A549 (cell line): ENCODE measurements around the gene DNAJB1. TPM values are rescaled to one million over a fixed set of nuclear protein-coding genes. Genes with fewer than 3 reads are reported as not detected.
"Not testable (repeated sequence)": the region's sequence is repeated elsewhere in the genome, so short reads cannot be mapped to it uniquely, and the experiment has no call there.

ENCODE experiments used
- ATAC-seq, 2 experiments: fragments of 200-7000 bp in 1 of 2; fragments of >200 bp in 1 of 2; cut with Nextera tagmentation in 1 of 2; cut with Tn5 transposase in 1 of 2; 3 replicates each; pipeline versions ENCODE4 v1.8.0 to v1.9.1; 2018 to 2020; ENCODE audit warnings: mild to moderate bottlenecking in 1 of 2, moderate library complexity in 1 of 2
- CTCF ChIA-PET: fragments of 300-600 bp; sonication (Branson Sonifier 250); formaldehyde crosslinking; extraction: SDS; loops from one replicate; lab custom pipeline; 2021; ENCODE audit warnings: antibody characterized with exemption, inconsistent platforms; lab: Yijun Ruan, JAX
- POLR2A ChIA-PET: fragments of 350-600 bp; formaldehyde crosslinking; extraction: SDS; loops from one replicate; lab custom pipeline; 2021; ENCODE audit warnings: antibody characterized with exemption, inconsistent platforms; lab: Yijun Ruan, JAX
- DNase-seq, 2 experiments: peaks; one replicate each; pipeline versions ENCODE4 v3.0.0 to v3.0.0-alpha.2; 2011 to 2016; ENCODE audit warnings: low read depth in 1 of 2, low spot score in 1 of 2
- FAIRE-seq: peaks from 2 replicates; lab custom pipeline; 2011; peaks lifted over from hg19 to GRCh38; lab: Jason Lieb, UNC
- H3K27ac ChIP-seq, 2 experiments: fragments of >200 bp; sonication (Bioruptor Twin); formaldehyde crosslinking; 3 replicates each; pipeline ENCODE4 v1.5.1; 2016 to 2017
- H3K4me1 ChIP-seq: fragments of >200 bp; sonication (Bioruptor Twin); formaldehyde crosslinking; 3 replicates; pipeline ENCODE4 v1.6.1; 2016
- H3K4me2 ChIP-seq: fragments of >200 bp; sonication (Bioruptor Twin); formaldehyde crosslinking; 3 replicates; pipeline ENCODE4 v1.6.1; 2016
- H3K4me3 ChIP-seq: fragments of >200 bp; sonication (Bioruptor Twin); formaldehyde crosslinking; 3 replicates; pipeline ENCODE4 v1.5.1; 2016
- H3K9me3 ChIP-seq: fragments of >200 bp; sonication (Bioruptor Twin); formaldehyde crosslinking; 3 replicates; pipeline ENCODE4 v1.6.1; 2016
- CTCF ChIP-seq: fragments of >200 bp; sonication (Bioruptor Twin); formaldehyde crosslinking; IDR thresholded peaks from 3 replicates; pipeline ENCODE4 v1.5.1; 2016
- E2F6 ChIP-seq: IDR thresholded peaks from 2 replicates; pipeline ENCODE4 v1.6.1; 2012; ENCODE audit warnings: low read depth, borderline replicate concordance
- MAZ ChIP-seq: fragments of 150-350 bp; IDR thresholded peaks from 2 replicates; pipeline ENCODE4 v1.6.1; 2014; ENCODE audit warnings: antibody characterized with exemption, low read depth, low read length, borderline replicate concordance
- NFE2L2 ChIP-seq: fragments of 150-350 bp; conservative IDR thresholded peaks from 2 replicates; pipeline ENCODE4 v1.6.1; 2014; ENCODE audit warnings: low read length
- PHF8 ChIP-seq: fragments of 200-600 bp; sonication (generic); IDR thresholded peaks from 2 replicates; pipeline ENCODE4 v1.6.1; 2016; ENCODE audit warnings: low read depth, mild to moderate bottlenecking, antibody characterized with exemption, moderate library complexity, borderline replicate concordance
- RCOR1 ChIP-seq: fragments of 150-350 bp; IDR thresholded peaks from 2 replicates; pipeline ENCODE4 v1.6.1; 2014; ENCODE audit warnings: antibody characterized with exemption, low read length, low read depth
- RFX5 ChIP-seq: fragments of 450-650 bp; IDR thresholded peaks from 2 replicates; pipeline ENCODE4 v1.7.1; 2014; ENCODE audit warnings: antibody characterized with exemption, mild to moderate bottlenecking, moderate library complexity
- TP53 ChIP-seq: fragments of 250-450 bp; sonication (Bioruptor Pico); IDR thresholded peaks from 2 replicates; pipeline ENCODE4 v1.5.0; 2021; ENCODE audit warnings: mild to moderate bottlenecking, moderate library complexity
- USF2 ChIP-seq: fragments of 450-650 bp; IDR thresholded peaks from 2 replicates; pipeline ENCODE4 v1.6.1; 2014; ENCODE audit warnings: antibody characterized with exemption
- ZC3H11A ChIP-seq: fragments of 450-650 bp; IDR thresholded peaks from 2 replicates; pipeline ENCODE4 v1.6.1; 2014; ENCODE audit warnings: antibody characterized with exemption, mild to moderate bottlenecking
- WGBS: methylation state at CpG from one replicate; pipeline ENCODE4 v1.1.6; 2017; ENCODE audit errors: missing lambda C conversion rate; 5-methylcytosine and 5-hydroxymethylcytosine counted together
- polyA plus RNA-seq, 4 experiments: library from polyadenylated mRNA; depleted of rRNA in 3 of 4; stranded (reverse); fragments of >200 nt; fragmentation: RNase III in 1 of 4; extraction: RNeasy Plus Mini Kit Qiagen cat#74134 plus additional on column Dnase treatment in 1 of 4; gene quantifications; 2 replicates in 3 of 4; 3 replicates in 1 of 4; pipeline ENCODE4 v1.2.3, GENCODE V29; 2011 to 2017

DNAJB1 gene
- polyA plus RNA-seq, 2 of the 4 experiments (the other 2 are of a cell fraction): 124 to 128 TPM

- ATAC-seq (no peak), DNase-seq (no peak), FAIRE-seq (no peak)
- Histone ChIP-seq H3K4me2 (no peak overlapping the region), H3K4me3 (no peak overlapping the region)
- WGBS: 87% methylated on average over 7 of the region's 7 CpGs
- ChIA-PET CTCF (interaction anchor here (1.5 kb wide), 1 partner anchor 14 kb away, joined by 6 read pairs; no protein-coding TSS in a partner anchor), POLR2A (interaction anchor here (0.5 kb wide), 1 partner anchor 66 kb away, joined by 3 read pairs; no protein-coding TSS in a partner anchor)
- TF ChIP-seq TP53 (CRISPR knock-in tag): no peak
- no peak for TF ChIP-seq PHF8
- TF ChIP-seq NFE2L2: no peak
- no peak for TF ChIP-seq E2F6
- TF ChIP-seq CTCF: no peak
- TF ChIP-seq USF2: no peak
- TF ChIP-seq, all 56 proteins: peak for 0
- no peaks in the 10 kb centered on the region; the same call in 2 of the 3 replicates for H3K4me1 ChIP-seq
- no peaks in the 10 kb centered on the region for H3K9me3 ChIP-seq
- H3K27ac ChIP-seq: no peak overlapping the region
Measured at GRCh38 chr19:14542711-14543328, 24.6 kb upstream of the DNAJB1 start.

GRCh38 chr19:14541979-14542378, 23.8 kb upstream of the DNAJB1 start:
- H3K4me2 ChIP-seq, ATAC-seq, FAIRE-seq, POLR2A ChIA-PET, H3K4me1 ChIP-seq, H3K4me3 ChIP-seq, DNase-seq, H3K27ac ChIP-seq, H3K9me3 ChIP-seq: not testable (repeated sequence)
- CTCF ChIA-PET: interaction anchor here (1.5 kb wide), 1 partner anchor 15 kb away, joined by 6 read pairs; no protein-coding TSS in a partner anchor
- WGBS: 91% methylated on average over 5 of the region's 5 CpGs

- ChIA-PET CTCF (no interaction called here), POLR2A (no interaction called here)
- no peak overlapping the region for H3K4me3 ChIP-seq
- H3K9me3 ChIP-seq: no peaks in the 10 kb centered on the region
- DNase-seq (no peak), ATAC-seq (no peak), FAIRE-seq (no peak)
- H3K4me1 ChIP-seq: peaks cover 8% of the 10 kb centered on the region; the same call in 2 of the 3 replicates
- TF ChIP-seq RFX5 (no peak), RCOR1 (no peak), ZC3H11A (no peak), E2F6 (no peak), MAZ (no peak)
- no peak overlapping the region for H3K27ac ChIP-seq
- 92% methylated on average over 19 of the region's 19 CpGs for WGBS
- no peak overlapping the region for H3K4me2 ChIP-seq
Measured at GRCh38 chr19:14540741-14541525, 22.7 kb upstream of the DNAJB1 start.
